ENCODE results near the gene PTH1R. TPM values are rescaled to one million over a fixed set of nuclear protein-coding genes. Genes with fewer than 3 reads are reported as not detected.
A peak's percentile ranks its signal among the peaks of the same experiment; 100 is the strongest.

Gene PTH1R
- total RNA-seq, 2 experiments from 2014 or later: not detected

DNA sequence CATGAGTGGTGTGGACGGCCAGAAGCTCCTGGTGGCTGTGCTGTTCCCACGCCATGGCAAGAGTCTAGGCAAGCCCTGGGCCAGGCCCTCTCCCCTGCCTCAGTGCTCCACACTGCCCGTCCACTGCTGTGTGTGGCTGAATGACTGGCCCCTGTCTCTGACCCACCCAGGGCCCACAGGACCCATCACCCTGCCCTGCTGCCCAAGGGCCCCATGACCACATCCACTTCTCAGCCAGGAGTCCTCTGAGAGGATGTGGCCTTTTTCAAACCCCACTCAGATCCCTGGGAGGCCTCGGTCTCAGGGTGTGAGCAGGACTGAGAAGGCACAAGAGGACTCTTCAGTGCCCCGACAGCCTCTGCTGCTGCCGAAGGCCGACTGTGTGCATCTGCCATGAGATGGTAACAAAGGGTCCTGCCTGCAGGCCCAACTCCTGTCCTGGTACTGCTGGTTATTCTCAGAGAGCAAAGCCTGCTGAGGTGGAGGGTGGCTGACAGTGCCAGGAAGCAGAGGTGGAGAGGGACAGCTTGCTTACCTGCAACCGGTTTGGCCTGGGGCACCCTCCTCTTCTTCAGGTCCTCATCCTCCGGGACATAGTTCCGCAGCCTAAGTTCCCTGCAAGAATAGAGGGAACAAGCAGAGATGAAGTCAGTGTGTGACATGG lies 47.5 kb downstream of the PTH1R start:
- H3K36me3 Mint-ChIP-seq (ENCODE audit: low read depth): peaks cover 28% of the 10 kb centered on the region
- H3K9me3 Mint-ChIP-seq: no peaks in the 10 kb centered on the region
- peaks cover 31% of the 10 kb centered on the region for H3K4me1 Mint-ChIP-seq (ENCODE audit: low read depth)
- CTCF ChIA-PET: interaction anchor here (1.4 kb wide), 1 partner anchor 73 kb away, joined by 3 read pairs; no protein-coding TSS in a partner anchor
- no peaks in the 10 kb centered on the region for H3K27me3 Mint-ChIP-seq (ENCODE audit: low read depth)
- no peak for DNase-seq
- intact Hi-C loops (cut with micrococcal nuclease): loop anchor here (5.0 kb wide), 1 partner anchor 397 kb away; no protein-coding TSS in a partner anchor
- no peak overlapping the region for H3K27ac Mint-ChIP-seq
- no peak overlapping the region for H3K4me3 Mint-ChIP-seq

- no peaks in the 10 kb centered on the region for H3K9me3 Mint-ChIP-seq
- no peak overlapping the region for H3K27ac Mint-ChIP-seq
- intact Hi-C loops (cut with micrococcal nuclease): loop anchor here (5.0 kb wide), 1 partner anchor 397 kb away; no protein-coding TSS in a partner anchor
- no peak overlapping the region for H3K4me3 Mint-ChIP-seq
- no peaks in the 10 kb centered on the region for H3K27me3 Mint-ChIP-seq (ENCODE audit: low read depth)
- H3K4me1 Mint-ChIP-seq (ENCODE audit: low read depth): peaks cover 35% of the 10 kb centered on the region
- peaks cover 26% of the 10 kb centered on the region for H3K36me3 Mint-ChIP-seq (ENCODE audit: low read depth)
- CTCF ChIA-PET: interaction anchor here (1.4 kb wide), 1 partner anchor 73 kb away, joined by 3 read pairs; no protein-coding TSS in a partner anchor
- no peak for DNase-seq
Measured at GRCh38 chr3:46925585-46925934, 48.0 kb downstream of the PTH1R start.

DNA sequence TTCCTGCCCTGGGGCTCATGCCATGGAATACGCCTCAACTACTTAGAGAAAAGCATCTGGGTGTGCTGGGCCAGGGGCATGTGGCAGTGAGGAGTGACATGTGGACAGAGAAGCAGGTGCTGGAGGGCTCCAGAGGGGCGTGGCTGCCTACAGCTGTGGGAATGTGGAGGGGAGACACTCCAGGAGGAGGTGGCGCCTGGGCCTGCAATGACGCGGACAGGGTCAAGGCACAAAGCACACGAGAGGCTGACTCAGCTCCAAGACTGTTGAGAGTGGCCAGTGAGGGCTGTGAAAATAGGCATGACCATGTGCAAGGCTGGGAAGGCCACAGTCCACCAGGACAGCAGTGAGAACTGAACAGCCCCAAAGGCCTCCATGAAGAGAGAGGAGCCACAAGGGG lies 48.5 kb downstream of the PTH1R start:
- no peak overlapping the region for H3K27ac Mint-ChIP-seq
- CTCF ChIA-PET: interaction anchor here (1.3 kb wide), 1 partner anchor 16 kb away, joined by 4 read pairs; no protein-coding TSS in a partner anchor
- H3K4me3 Mint-ChIP-seq: no peak overlapping the region
- no peaks in the 10 kb centered on the region for H3K27me3 Mint-ChIP-seq (ENCODE audit: low read depth)
- H3K4me1 Mint-ChIP-seq (ENCODE audit: low read depth): peaks cover 39% of the 10 kb centered on the region
- H3K36me3 Mint-ChIP-seq (ENCODE audit: low read depth): peaks cover 24% of the 10 kb centered on the region
- intact Hi-C loops (cut with micrococcal nuclease): loop anchor here (5.0 kb wide), 1 partner anchor 396 kb away; no protein-coding TSS in a partner anchor
- no peaks in the 10 kb centered on the region for H3K9me3 Mint-ChIP-seq
- DNase-seq: no peak

- CTCF ChIA-PET: interaction anchor here (1.3 kb wide), 1 partner anchor 17 kb away, joined by 4 read pairs; no protein-coding TSS in a partner anchor
- no peaks in the 10 kb centered on the region for H3K9me3 Mint-ChIP-seq
- DNase-seq: no peak
- H3K36me3 Mint-ChIP-seq (ENCODE audit: low read depth): peaks cover 24% of the 10 kb centered on the region
- H3K4me1 Mint-ChIP-seq (ENCODE audit: low read depth): peaks cover 42% of the 10 kb centered on the region
- intact Hi-C loops (cut with micrococcal nuclease): loop anchor here (5.0 kb wide), 1 partner anchor 396 kb away; no protein-coding TSS in a partner anchor
- H3K27ac Mint-ChIP-seq: peak overlapping the region; percentile 36
- H3K4me3 Mint-ChIP-seq: no peak overlapping the region
- no peaks in the 10 kb centered on the region for H3K27me3 Mint-ChIP-seq (ENCODE audit: low read depth)
Measured at GRCh38 chr3:46926447-46926846, 48.9 kb downstream of the PTH1R start.

GRCh38 chr3:46926871-46927717 lies 49.6 kb downstream of the PTH1R start:
- Mint-ChIP-seq H3K27ac (peak overlapping the region; percentile 73), H3K9me3 (no peaks in the 10 kb centered on the region), H3K4me1 (ENCODE audit: low read depth) (peaks cover 49% of the 10 kb centered on the region), H3K36me3 (ENCODE audit: low read depth) (peaks cover 23% of the 10 kb centered on the region), H3K27me3 (ENCODE audit: low read depth) (no peaks in the 10 kb centered on the region), H3K4me3 (no peak overlapping the region)
- DNase-seq: peak; percentile 34
- intact Hi-C loops (cut with micrococcal nuclease): loop anchor here (5.0 kb wide), 1 partner anchor 395 kb away; no protein-coding TSS in a partner anchor
- CTCF ChIA-PET: interaction anchor here (1.3 kb wide), 1 partner anchor 18 kb away, joined by 4 read pairs; no protein-coding TSS in a partner anchor

- Mint-ChIP-seq H3K27ac (no peak overlapping the region), H3K4me3 (no peak overlapping the region), H3K9me3 (no peaks in the 10 kb centered on the region), H3K36me3 (ENCODE audit: low read depth) (peaks cover 19% of the 10 kb centered on the region), H3K4me1 (ENCODE audit: low read depth) (peaks cover 55% of the 10 kb centered on the region), H3K27me3 (ENCODE audit: low read depth) (no peaks in the 10 kb centered on the region)
- CTCF ChIA-PET: interaction anchor here (0.6 to 1.0 kb wide), 3 partner anchors 70 to 432 kb away, joined by 3 to 4 read pairs (median 3); no protein-coding TSS in a partner anchor
- intact Hi-C loops (cut with micrococcal nuclease): loop anchor here (5.0 kb wide), 1 partner anchor 395 kb away; no protein-coding TSS in a partner anchor
- DNase-seq: no peak
Measured at GRCh38 chr3:46927718-46928073, 50.2 kb downstream of the PTH1R start.

- CTCF ChIA-PET: interaction anchor here (0.6 to 1.0 kb wide), 3 partner anchors 70 to 433 kb away, joined by 3 to 4 read pairs (median 3); no protein-coding TSS in a partner anchor
- Mint-ChIP-seq H3K27ac (no peak overlapping the region), H3K36me3 (ENCODE audit: low read depth) (peaks cover 17% of the 10 kb centered on the region), H3K4me1 (ENCODE audit: low read depth) (peaks cover 58% of the 10 kb centered on the region), H3K4me3 (no peak overlapping the region), H3K27me3 (ENCODE audit: low read depth) (no peaks in the 10 kb centered on the region), H3K9me3 (no peaks in the 10 kb centered on the region)
- intact Hi-C loops (cut with micrococcal nuclease): loop anchor here (5.0 kb wide), 1 partner anchor 394 kb away; no protein-coding TSS in a partner anchor
- no peak for DNase-seq
Measured at GRCh38 chr3:46928282-46928681, 50.8 kb downstream of the PTH1R start.

GRCh38 chr3:46929324-46929723 lies 51.8 kb downstream of the PTH1R start:
- intact Hi-C loops (cut with micrococcal nuclease): loop anchor here (5.0 kb wide), 1 partner anchor 393 kb away; no protein-coding TSS in a partner anchor

DNA sequence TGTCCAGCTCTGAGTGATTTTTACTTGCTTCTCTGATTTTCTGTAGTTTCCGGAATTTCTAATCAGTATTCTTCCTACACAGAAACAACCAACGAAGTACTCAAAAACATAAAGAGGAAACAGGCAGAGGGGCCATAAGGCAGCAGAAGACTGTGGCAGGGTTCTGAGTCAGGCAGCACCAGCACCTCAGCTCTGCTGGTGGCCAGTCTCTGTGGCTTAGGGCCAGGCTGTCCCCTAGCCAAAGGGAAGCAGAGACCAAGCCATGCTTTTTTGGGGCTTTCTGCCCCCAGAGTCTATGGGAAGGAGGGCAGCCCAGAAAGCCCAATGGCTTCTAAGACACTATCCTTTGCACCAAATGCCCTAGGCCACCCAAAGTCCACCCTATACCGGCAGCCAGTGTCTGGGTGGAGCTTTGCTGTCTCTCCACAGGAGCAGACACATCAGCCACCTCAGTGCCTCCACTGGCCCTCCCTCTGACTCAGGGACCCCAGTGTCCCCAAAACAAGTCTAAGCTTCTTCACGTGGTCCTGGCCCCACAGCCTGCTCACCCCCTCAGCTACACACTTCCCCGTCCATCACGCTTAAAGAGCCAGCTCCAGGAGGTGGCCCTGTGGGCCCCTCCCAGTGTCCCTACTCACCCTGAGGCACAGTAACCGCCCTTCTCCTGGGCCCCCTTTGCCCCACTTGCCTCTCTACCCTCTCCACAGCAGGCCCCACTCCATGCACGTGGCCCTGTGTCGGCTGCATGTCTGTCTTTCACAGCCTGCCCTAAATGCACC lies 52.8 kb downstream of the PTH1R start:
- intact Hi-C loops (cut with micrococcal nuclease): no loop called here
- H3K4me3 Mint-ChIP-seq: no peak overlapping the region
- peaks cover 66% of the 10 kb centered on the region for H3K4me1 Mint-ChIP-seq (ENCODE audit: low read depth)
- no peaks in the 10 kb centered on the region for H3K27me3 Mint-ChIP-seq (ENCODE audit: low read depth)
- DNase-seq: no peak
- H3K9me3 Mint-ChIP-seq: no peaks in the 10 kb centered on the region
- H3K27ac Mint-ChIP-seq: peak overlapping the region; percentile 34
- CTCF ChIA-PET: interaction anchor here (0.8 to 0.9 kb wide), 2 partner anchors 11 to 68 kb away, joined by 3 read pairs; no protein-coding TSS in a partner anchor
- H3K36me3 Mint-ChIP-seq (ENCODE audit: low read depth): peaks cover 15% of the 10 kb centered on the region

More at GRCh38 chr3:46929324-46929723, 51.8 kb downstream of the PTH1R start:
- Mint-ChIP-seq H3K27me3 (ENCODE audit: low read depth) (no peaks in the 10 kb centered on the region), H3K9me3 (no peaks in the 10 kb centered on the region), H3K36me3 (ENCODE audit: low read depth) (peaks cover 15% of the 10 kb centered on the region), H3K4me1 (ENCODE audit: low read depth) (peaks cover 61% of the 10 kb centered on the region), H3K27ac (no peak overlapping the region), H3K4me3 (no peak overlapping the region)
- no peak for DNase-seq
- CTCF ChIA-PET: no interaction called here

DNA sequence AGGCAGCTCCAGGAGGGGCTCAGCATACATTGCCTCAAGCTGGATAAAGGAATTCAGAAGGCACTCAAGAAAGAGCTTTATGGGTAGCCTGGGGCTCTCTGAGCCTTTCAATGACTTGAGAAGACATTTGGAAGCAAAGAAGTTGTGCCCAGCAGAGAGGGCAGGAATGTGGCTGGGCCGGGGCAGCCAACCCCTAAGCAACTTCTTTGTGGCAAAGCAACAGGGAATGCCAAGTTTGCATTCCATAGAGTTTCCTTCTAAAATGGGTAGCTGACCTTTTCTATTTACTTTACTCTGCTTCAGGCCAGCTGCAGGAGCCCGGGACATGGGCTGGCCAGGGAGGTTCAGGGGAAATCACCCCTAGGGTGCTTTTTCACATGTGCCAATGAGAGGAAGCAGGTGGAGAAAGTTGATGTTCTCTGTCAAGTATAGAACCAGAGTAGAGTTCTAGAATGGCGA lies 53.5 kb downstream of the PTH1R start:
- CTCF ChIA-PET: interaction anchor here (0.8 to 0.9 kb wide), 2 partner anchors 10 to 67 kb away, joined by 3 read pairs; no protein-coding TSS in a partner anchor
- no peak for DNase-seq
- intact Hi-C loops (cut with micrococcal nuclease): no loop called here
- H3K36me3 Mint-ChIP-seq (ENCODE audit: low read depth): peaks cover 12% of the 10 kb centered on the region
- H3K27me3 Mint-ChIP-seq (ENCODE audit: low read depth): no peaks in the 10 kb centered on the region
- no peaks in the 10 kb centered on the region for H3K9me3 Mint-ChIP-seq
- peaks cover 70% of the 10 kb centered on the region for H3K4me1 Mint-ChIP-seq (ENCODE audit: low read depth)
- no peak overlapping the region for H3K4me3 Mint-ChIP-seq
- peak overlapping the region; percentile 34 for H3K27ac Mint-ChIP-seq

GRCh38 chr3:46931631-46932331 lies 54.3 kb downstream of the PTH1R start:
- intact Hi-C loops (cut with micrococcal nuclease): no loop called here
- Mint-ChIP-seq H3K9me3 (no peaks in the 10 kb centered on the region), H3K27me3 (ENCODE audit: low read depth) (no peaks in the 10 kb centered on the region), H3K4me3 (no peak overlapping the region), H3K4me1 (ENCODE audit: low read depth) (peaks cover 72% of the 10 kb centered on the region), H3K27ac (peak overlapping the region; percentile 34), H3K36me3 (ENCODE audit: low read depth) (peaks cover 12% of the 10 kb centered on the region)
- DNase-seq: no peak
- CTCF ChIA-PET: no interaction called here

Data from activated naive CD4-positive, alpha-beta T cell treated with anti-CD3 and anti-CD28 coated beads for 36 hours (primary cell).